Measurements from ENCODE around the gene NOD1.

DNA sequence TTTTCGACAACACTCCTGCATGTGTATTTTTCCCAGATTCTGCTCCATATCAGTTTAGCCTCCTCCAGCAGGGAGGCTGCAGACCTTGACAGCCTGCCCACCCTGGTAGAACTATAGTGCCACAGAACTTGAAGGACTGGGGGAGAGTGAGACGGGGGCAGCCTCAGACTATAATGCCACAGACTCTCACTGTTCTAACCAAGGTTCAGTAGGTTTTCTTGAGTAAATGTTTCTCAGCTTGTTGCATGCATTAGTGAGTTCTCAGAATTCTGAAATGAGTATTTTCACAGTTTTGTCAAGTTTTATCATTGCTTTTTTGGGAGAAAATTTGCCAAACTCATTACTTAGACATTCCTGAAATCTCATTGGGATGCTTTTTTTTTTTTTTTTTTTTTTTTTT lies 98.3 kb downstream of the NOD1 start:
- TF ChIP-seq CTCF (IDR thresholded peaks at IDR 0.05; ENCODE audit: low read depth, low read length) (no peak), EZH2phosphoT487 (IDR thresholded peaks at IDR 0.05; ENCODE audit: low read depth) (no peak)
